HG02943 (cell line): ENCODE data around the gene NR2C2AP.

Experiments used
- ATAC-seq: cut with Tn5 transposase; IDR thresholded peaks from one replicate; pipeline ENCODE4 v1.9.1; 2021; ENCODE audit warnings: mild to moderate bottlenecking, low read depth, moderate library complexity; ENCODE audit not compliant: unreplicated experiment

NR2C2AP gene

GRCh38 chr19:19155495-19156219, 47.6 kb downstream of the NR2C2AP start:
- ATAC-seq = no peak

GRCh38 chr19:19154768-19155494, 48.3 kb downstream of the NR2C2AP start:
- ATAC-seq = no peak

DNA sequence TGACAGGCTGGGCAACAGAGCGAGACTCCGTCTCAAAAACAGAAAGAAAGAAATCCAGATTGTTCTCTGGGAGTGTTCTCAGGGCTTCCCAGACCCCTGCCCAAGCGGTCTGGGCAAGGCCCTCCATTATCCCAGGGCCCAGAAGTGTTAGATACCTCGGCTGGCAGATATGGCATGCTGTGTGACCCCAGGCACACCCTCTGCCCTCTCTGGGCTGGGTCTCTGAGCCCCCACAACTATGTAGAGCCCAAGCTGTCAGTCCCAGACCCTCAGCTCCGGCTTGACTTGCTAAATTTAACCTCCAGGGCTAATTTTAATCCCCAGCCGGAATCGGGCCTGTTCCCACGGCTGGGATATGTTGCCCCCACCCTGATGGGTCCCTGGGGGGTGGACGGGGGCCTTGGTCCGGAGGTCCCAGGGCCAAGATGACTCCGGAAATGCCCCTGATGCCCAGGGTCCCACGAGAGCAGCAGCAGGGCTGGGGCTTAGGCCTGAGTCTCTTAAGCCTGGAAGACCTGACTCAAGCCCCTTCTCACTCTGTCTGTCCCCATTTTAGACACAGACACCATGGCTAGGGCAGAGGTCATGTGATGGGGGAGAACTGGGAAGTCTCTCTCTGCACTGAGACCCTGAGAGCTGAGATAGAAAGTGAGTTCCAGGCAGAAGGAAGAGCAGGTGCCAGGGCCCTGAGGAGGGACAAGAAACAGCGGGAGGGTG, 50.4 kb downstream of the NR2C2AP start:
- no peak for ATAC-seq

DNA sequence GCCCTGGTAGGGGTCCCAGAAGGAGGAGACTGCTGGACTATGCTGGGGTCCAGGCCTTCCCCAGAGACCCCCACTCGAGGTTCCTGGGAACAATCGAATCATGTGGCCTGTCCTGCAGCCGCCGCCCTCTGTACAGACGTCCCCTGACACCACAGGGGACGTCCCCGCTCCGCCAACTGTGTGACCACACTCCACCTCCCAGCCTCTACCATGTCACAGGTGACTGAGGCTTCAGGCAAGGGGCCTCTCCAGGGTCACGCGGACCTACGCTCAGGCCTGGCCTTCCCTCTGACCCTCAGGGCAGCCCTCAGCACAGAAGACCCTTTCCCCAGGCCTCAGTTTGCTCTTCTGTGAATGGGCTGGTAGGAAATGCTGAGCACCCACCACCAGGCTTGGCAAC, 51.8 kb downstream of the NR2C2AP start:
- ATAC-seq = no peak
